ENCODE results near the gene CHRM1.
A peak's percentile ranks its signal among the peaks of the same experiment; 100 is the strongest.
"Not testable (repeated sequence)": the region's sequence is repeated elsewhere in the genome, so short reads cannot be mapped to it uniquely, and the experiment has no call there.

Gene CHRM1

GRCh38 chr11:62880231-62880802, 40.8 kb downstream of the CHRM1 start:
- peak in 2 of 3 experiments; percentile 30 to 47 for DNase-seq (ENCODE audit: low read depth in 2 of 3, low spot score in 2 of 3)

DNA sequence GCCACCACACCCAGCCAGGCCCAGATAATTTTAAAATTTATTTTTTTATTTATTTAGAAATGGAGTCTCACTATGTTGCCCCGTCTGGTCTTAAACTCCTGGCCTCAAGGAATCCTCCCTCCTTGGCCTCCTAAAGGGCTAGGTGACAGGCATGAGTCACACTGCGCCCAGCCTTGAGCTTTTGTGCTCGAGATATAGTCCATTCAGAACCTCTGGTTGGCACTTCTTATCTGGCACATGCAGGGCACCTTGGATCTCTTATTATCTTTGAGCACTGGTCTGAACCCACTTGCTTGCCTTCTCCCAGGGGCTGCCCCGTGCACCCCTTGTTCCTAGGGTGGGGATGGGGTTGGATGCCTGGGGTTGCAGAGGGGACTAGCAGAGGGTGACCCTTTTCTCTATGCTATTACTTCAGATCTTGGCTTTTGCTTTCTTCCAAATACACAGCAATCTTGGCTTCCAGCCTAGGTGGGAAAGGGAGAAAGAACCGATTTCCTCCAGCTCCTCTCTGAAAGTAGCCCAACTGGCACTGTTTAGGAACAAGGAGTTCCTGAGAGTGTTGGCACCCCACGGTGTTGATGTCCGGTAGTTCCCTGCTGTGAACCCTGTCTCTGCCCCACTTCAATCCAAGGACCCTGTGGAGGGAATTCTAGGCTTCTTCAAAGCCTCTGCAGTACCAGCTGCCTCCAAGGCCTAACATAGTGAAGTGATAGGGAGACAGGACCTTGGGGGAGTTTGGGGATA, 41.8 kb downstream of the CHRM1 start:
- no peak for DNase-seq (ENCODE audit: low read depth in 2 of 3, low spot score in 2 of 3)

DNA sequence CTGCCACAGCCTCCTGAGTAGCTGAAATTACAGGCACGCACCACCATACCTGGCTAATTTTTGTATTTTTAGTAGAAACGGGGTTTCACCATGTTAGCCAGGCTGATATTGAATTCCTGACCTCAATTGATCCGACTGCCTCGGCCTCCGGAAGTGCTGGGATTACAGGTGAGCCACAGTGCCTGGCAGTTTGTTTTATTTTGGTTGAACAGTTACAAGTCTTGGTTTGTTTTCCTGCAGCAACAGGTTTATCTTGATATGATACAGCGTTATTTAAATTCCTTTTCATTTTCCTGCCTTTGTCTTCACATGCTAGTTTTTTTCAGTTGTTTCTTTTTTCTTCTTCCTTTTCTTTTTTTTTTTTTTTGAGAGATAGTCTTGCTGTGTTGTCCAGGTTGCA, 44.5 kb downstream of the CHRM1 start:
- DNase-seq (ENCODE audit: low read depth in 2 of 3, low spot score in 2 of 3) = no peak

- DNase-seq (ENCODE audit: low read depth in 2 of 3, low spot score in 2 of 3) = no peak
Measured at GRCh38 chr11:62875698-62876478, 45.3 kb downstream of the CHRM1 start.

DNA sequence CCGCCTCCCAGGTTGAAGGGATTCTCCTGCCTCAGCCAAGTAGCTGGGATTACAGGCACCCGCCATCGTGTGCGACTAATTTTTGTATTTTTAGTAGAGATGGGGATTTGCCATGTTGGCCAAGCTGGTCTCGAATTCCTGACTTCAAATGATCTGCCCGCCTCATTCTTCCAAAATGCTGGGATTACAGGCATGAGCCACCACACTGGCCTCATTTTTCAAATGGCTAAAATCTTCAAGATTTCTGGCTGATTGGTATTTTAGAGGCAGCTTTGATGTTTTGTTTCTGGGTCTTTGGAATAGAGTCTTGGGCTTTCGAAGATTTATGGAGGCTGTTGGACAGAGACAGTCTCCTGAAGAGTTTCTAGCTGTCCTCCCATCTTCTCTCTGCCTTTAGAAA, 46.3 kb downstream of the CHRM1 start:
- no peak for DNase-seq (ENCODE audit: low read depth in 2 of 3, low spot score in 2 of 3)

- no peak for DNase-seq (ENCODE audit: low read depth in 2 of 3, low spot score in 2 of 3)
Measured at GRCh38 chr11:62865635-62866034, 55.5 kb downstream of the CHRM1 start.

DNA sequence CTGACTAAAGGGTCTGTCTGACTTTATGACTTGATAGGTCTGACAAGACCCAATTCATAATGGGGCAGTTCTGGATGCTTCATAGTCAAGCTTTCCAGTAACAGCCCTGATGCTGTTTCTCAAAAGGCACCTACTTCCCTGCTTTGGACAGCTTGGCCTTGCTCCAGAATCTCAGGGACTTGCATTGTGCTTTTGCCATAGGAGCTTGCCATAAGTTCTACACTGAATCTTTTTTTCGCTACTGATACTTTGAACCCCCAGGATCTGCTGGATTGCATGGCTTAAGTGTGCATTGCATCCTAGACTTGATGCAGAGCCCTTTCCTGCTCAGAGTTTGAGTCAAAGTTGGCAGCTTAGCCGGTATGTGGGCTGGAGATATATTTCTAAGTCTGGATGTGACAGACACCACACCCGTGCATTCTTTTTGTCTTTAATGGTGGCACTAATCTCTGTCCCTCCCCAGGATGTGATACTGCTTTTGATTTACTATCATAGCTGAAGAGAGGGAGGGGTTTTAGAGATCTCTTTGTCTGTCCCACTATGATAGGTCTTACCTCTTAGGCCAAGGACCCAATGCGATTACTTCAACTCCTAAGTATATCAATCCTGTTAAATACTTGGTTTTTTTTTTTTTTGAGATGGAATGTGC, 57.4 kb downstream of the CHRM1 start:
- no peak for DNase-seq (ENCODE audit: low read depth in 2 of 3, low spot score in 2 of 3)

DNA sequence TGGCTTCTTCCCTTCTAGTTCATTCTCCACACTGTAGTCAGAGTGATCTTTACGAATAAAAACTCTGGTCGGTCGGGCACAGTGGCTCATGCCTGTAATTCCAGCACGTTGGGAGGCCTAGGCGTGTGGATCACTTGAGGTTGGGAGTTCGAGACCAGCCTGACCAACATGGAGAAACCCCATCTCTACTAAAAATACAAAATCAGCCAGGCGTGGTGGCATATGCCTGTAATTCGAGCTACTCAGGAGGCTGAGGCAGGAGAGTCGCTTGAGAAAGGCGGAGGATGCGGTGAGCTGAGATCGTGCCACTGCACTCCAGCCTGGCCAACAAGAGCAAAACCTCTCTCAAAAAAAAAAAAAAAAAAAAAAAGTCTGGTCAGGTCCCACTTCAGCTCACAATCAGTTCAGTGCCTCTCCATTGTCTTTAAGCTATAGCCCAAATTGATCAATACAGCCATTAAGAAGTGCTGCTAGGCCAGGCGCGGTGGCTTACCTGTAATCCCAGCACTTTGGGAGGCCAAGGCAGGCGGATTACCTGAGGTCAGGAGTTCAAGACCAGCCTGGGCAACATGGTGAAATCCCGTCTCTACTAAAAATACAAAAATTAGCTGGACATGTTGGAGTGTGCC, 59.5 kb downstream of the CHRM1 start:
- not testable (repeated sequence) for DNase-seq (ENCODE audit: low read depth in 2 of 3, low spot score in 2 of 3)

- no peak for DNase-seq (ENCODE audit: low read depth in 2 of 3, low spot score in 2 of 3)
Measured at GRCh38 chr11:62860835-62861563, 60.2 kb downstream of the CHRM1 start.

GRCh38 chr11:62859281-62859703, 61.9 kb downstream of the CHRM1 start:
- not testable (repeated sequence) for DNase-seq (ENCODE audit: low read depth in 2 of 3, low spot score in 2 of 3)
